NK-92 (cell line): Measurements from ENCODE around the gene DCHS1.

ENCODE experiments used
- DNase-seq: peaks from one replicate; lab custom pipeline; 2025; ENCODE audit not compliant: unreplicated experiment; lab: John Stamatoyannopoulos, UW

DCHS1 gene

DNA sequence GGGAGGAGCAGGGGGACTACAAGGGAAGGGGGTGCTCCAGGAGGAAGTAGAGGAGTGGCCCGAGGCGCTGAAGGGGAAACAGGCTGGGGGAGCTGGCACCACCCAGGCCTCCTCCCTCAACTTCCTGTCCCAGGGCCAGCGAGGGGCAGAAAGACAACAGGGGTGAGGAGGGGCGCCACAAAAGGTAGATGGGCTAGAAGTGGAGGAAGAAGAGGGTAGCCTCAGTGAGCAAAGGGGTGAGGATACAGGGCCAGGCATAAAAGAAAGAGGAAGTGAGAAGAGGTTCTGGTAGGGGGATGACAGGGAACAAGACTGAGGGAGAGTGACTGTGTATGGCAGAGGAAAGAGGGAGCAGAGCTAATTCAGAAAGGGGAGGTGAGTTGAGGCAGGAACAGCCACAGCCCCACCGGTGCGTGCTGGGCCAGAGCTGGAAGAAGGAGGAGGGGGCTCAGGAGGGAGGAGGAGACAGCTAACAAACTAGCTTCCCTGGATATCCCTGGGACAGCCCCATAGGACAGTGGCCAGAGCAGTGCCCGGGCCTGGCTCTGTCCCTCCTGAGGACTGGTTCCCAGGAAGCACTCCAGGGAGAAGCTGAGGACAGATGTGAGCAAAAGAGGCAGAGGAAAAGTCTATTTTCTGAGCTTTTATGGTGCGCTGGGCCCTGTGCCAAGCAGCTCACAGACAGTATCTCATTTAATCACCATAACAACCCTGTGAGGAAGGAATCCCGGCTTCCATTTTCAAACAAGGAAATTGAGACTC lies 8.5 kb downstream of the DCHS1 start:
- no peak for DNase-seq

- no peak for DNase-seq
These were observed 9.1 kb downstream of the DCHS1 start for GRCh38 chr11:6646576-6646917.

- DNase-seq = no peak
These were observed 9.5 kb downstream of the DCHS1 start for GRCh38 chr11:6646071-6646470.

- no peak for DNase-seq
These were observed 12.7 kb downstream of the DCHS1 start for GRCh38 chr11:6642957-6643356.

GRCh38 chr11:6640985-6641701 lies 14.5 kb downstream of the DCHS1 start:
- DNase-seq = no peak

- no peak for DNase-seq
These were observed 15.3 kb downstream of the DCHS1 start for GRCh38 chr11:6640036-6640984.

DNA sequence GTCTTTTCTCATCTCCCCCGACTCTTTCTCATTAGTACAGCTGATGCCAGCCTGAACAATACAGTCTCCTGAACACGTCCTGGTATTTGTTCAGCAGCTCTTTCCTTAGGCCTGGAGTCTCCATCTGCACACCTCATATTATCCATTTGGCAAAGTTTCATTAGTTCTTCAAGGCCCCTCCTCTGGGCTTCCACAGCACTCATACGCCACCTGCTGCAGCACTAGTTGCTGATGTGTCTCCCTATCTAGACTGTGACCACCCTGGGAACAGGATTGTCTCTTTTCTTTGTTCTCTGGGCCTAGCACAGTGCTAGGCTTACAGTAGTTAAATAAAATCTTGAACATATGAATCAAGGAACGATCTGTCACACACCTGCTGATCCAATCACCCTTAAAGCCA lies 17.2 kb downstream of the DCHS1 start:
- no peak for DNase-seq

DNA sequence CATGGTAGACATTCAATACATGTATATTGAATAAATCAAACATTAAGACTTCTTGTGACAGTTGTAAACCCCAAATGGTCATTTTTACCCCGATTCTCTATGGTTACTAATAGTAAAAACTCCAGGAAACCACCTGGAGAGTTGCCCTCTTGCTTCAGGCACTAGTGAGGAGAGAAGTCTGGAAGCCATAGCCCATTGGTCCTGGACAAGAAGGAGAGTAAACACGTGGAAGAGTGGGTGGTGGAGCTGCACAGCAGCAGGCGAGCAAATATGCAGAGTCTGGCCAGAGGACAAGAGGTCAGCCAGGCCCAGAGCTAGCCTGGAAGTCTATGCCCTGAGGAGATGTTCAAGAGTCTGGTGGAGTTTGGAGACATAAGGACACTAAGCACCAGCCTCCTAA lies 17.7 kb downstream of the DCHS1 start:
- DNase-seq = no peak

DNA sequence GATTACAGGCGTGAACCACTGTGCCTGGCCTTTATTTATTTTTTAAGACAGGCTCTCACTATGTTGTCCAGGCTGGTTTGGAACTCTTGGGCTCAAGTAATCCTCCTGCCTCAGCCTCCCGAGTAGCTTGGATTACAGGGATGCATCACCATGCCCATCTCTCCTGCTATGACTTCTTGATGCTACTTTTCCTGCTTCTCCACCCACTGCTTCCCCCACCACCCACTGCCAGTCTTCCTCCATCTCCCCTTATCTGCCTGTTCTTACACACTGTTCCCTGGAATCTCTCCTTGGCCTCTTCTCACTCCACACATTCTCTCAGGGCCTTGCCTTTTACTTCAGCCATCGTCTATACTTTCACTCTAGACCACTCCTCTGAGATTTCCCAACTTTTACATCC lies 19.1 kb downstream of the DCHS1 start:
- DNase-seq = no peak

GRCh38 chr11:6635082-6635932 lies 20.3 kb downstream of the DCHS1 start:
- no peak for DNase-seq

- no peak for DNase-seq
These were observed 21.1 kb downstream of the DCHS1 start for GRCh38 chr11:6634534-6634933.

DNA sequence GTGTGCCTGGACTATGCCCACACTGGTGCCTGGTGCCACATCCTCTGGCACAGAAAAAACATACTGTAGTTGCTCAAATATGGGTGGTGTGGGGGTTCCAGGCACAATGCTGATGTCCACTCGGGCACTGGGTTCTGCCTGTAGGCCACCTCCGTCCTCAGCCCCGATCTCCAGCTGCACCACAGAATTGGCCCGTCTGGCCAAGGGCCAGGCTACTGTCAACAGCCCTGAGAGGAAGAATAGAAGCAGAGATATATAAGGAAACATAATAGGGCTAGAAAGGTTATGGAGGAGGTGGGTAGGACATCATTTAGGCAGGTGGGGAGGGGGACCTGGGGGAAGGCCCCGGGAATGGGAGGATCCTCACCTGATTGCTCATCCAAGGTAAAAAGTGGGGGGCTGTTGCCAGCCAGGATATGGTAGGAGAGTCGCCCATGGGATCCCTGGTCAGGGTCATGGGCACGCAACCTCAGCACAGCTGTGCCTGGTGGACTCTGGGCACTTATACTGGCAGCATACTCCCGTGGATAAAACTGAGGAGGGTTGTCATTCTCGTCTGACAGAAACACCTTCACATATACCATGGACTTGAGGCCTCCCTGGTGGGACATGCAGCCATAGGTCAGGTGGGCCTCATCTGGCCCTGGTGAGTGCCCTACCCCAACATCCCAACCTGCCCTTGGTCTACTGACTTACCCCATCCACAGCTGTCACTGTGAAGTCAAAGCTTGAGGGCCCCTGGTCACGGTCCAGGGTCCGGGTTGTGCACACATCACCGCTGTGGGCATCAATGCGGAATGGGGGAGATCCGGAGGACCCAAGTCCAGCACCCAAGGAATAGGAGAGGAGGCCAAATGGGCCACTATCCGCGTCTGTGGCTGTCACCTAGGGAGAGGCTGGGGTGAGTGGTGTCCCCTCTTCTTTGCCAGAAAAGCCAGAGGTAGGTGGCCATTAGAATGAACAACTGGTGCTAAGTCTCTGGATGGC lies 21.9 kb downstream of the DCHS1 start:
- no peak for DNase-seq

DNA sequence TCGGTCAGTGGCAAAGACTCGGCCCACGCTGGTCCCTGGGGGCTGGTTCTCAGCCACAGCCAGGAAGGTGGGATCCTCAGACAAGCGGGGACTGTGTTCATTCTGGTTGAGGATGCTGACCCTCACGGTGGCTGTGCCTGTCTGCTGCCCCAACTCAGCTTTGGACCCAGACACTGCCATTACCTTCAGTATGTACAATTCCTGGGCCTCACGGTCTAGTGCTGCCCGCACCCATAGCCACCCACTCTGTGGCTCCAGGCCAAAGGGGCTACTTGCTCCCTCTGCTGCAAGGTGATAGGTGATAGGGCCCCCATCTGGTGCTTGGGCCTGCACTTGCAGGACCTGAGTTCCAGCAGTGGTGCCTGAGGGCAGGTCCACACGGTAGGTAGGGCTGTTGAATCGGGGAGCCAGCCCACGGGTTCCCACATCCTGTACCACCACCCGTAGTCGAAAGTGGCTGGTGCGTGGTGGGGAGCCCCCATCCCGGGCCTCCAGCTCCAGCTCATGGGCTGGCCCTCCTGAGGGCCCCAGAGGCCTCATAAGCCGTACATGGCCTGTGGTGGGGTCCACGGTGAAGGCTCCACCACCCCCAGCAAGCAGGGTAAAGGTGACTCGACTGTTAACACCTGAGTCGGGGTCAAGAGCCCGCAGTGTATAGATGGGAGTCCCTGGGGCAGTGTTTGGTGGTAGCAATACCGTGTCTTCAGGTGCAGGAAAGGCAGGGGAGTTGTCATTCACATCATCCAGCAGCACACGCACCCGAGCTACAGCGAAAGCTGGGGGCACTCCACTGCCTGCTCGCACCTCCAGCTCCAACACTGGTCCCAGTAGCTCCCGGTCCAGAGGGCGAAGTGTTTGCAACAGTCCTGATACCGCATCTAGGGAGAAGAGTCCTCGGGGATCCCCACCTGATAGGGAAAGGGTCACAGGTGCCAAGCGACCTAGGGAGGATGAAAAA lies 23.2 kb downstream of the DCHS1 start:
- DNase-seq = no peak

- no peak for DNase-seq
These were observed 24.2 kb downstream of the DCHS1 start for GRCh38 chr11:6631361-6631890.

GRCh38 chr11:6630632-6631291 lies 24.8 kb downstream of the DCHS1 start:
- no peak for DNase-seq

DNA sequence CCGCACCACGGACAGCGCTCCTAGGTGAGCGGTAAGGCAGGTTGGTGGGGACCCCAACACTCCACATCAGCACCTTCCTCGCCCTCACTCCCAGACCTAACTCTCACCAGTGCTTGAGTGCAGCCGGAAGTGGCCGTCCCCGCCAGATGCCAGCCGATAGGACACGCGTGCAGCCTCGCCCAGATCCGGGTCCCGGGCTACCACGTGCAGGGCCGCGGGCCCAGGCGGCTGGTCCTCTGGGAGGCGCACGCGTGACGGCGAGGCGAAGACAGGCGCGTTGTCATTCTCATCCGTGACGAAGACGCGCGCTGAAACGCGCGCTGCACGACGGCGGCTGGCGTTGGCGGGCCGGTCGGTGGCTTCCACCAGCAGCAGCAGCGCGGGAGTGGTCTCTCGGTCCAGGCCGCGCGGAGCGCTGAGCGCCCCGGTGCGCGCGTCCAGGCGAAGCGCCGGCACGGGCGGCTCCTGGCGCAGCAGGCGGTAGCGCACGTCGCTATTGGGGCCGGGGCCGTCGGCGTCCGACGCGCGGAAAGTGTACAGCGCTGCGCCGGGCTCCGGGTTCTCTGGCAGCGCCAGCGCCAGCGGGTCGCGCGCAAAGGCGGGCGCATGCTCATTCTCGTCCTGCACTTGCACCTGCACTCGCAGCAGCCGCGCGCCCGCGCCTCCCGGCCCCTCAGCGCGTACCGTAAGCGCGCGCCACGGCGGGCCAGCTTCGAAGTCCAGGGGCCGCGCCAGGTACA lies 25.5 kb downstream of the DCHS1 start:
- no peak for DNase-seq

GRCh38 chr11:6629573-6629891 lies 26.1 kb downstream of the DCHS1 start:
- DNase-seq = no peak
